ENCODE measurements around the gene GUK1.

GUK1 gene

DNA sequence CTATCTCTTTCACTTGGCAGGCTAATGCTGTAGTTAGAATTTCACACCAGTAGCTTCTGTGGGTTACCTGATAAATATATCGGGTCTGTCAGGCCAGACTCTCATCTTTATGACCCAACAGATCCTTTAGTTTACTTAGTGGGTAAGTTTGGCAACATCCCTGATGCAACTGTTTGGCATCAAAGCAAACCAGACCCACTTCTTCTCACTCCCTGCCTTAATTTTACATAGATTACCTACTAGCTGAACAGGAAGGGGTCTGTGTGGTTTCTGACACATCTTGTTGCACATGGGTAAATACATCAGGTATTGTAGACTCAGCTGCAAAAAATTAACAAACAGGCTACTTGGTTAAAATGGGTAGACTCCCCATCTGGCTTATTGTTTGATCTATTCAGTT is 3.2 kb upstream of the GUK1 start:
- DNase-seq, result peak; percentile 57

DNA sequence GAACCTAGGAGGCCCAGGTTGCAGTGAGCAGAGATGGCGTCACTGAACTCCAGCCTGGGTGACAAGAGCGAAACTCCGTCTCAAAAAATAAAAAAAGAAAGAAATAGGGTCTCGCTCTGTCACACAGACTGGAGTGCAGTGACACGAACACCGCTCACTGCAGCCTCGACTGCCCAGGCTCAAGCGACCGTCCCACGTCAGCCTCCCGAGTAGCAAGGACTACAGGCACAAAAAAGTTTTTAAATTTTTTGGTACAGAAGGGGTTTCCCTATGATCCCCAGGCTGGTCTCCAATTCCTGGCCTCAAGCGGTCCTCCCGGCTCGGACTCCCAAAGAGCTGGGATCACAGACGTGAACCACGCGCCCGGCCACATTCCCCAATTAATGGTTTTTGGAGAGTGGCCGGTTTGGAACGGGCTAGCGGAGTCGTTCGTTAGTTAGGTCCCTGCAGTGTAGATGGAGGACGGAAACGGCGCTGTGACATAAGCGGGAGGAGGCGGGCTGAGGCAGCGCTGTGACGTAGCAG is 611 bp upstream of the GUK1 start:
- no peak for DNase-seq

DNA sequence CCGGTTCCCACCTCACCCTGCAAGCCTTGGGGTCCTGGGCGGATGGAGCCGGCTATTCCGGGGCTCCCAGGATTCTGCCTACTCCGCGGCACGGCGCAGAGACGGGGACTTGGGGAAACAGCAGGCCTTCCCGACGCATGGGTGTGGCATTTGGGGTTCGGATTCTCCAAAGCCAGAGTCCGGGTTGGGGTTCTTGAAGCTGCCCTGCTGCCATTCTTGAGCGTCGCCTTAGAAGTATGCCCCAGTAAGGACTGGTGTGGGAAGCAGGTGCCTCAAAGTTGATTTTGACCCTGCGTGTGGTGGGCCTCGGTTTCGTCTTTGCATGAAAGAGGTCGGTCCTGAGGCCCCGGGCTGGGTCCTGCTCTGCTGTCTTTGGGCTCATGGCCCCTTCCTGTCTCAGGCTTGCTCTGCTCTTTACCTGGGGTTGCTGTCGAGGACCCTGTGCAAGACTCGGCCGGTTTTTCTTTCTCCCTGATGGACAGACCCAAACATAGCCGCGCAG is 696 bp downstream of the GUK1 start:
- no peak for DNase-seq

GRCh38 chr1:228141226-228142044 is 1.4 kb downstream of the GUK1 start:
- DNase-seq, result peak; percentile 61

DNA sequence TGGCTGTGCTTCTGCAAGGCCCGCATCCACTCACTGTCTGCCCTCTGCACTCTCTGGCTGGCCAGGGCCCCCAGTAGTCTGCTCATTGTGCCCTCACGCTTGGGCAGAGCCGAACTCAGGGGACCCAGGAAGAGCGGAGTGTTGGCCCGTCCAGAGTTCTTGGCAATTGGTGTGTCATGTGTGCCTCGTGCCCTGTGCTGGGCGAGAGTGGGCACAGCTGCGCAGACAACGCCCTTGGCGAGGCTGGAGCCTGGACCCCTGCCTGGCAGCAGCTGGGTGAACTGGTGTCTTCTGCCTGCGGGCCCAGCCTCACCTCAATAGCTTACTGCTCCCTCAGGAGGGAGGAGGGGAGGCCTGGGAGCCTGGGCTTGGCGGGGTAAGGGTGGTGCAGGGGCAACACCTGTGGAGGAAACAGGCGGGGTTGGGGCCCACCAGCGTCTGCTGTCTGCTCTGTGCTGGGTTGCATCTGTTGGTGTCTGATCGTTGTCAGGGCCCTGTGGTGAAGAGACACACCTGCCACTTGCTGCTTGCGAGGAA is 2.1 kb downstream of the GUK1 start:
- DNase-seq, result no peak

GRCh38 chr1:228142701-228143136 is 2.6 kb downstream of the GUK1 start:
- no peak for DNase-seq

DNA sequence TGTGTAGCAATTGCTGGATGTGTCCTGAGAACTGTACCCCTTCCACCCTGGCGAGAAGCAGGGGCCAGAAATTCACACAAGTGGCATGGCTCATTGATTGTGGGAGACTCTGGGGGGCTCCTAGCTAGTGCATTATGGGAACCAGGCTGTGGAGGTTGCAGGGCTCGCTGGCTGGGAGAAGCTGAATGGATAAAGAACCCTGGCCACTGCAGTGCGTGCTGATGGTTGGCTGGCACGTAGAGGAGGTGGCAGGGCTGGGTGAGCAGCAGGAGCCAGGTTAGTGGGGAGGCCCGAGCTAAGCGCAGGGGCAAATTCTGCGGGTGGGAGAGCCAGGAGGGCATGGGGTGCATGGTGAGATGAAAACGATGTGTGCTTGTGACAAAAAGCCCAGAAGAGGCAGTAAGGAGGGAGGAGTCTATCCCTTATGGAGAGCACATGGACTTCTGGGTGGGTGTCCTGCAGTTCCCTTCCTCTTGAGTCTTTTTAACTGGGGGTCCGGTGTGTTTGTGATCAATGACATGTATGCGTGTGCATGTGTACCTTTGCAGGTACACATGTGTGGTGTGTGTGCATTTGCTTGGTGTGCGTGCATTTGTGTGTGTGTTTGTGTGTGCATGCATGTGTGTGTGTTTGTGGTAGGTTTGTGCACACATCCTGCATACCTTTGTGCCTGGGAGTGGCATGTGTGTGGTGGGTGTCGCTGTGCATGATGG is 3.6 kb downstream of the GUK1 start:
- DNase-seq, result no peak

DNA sequence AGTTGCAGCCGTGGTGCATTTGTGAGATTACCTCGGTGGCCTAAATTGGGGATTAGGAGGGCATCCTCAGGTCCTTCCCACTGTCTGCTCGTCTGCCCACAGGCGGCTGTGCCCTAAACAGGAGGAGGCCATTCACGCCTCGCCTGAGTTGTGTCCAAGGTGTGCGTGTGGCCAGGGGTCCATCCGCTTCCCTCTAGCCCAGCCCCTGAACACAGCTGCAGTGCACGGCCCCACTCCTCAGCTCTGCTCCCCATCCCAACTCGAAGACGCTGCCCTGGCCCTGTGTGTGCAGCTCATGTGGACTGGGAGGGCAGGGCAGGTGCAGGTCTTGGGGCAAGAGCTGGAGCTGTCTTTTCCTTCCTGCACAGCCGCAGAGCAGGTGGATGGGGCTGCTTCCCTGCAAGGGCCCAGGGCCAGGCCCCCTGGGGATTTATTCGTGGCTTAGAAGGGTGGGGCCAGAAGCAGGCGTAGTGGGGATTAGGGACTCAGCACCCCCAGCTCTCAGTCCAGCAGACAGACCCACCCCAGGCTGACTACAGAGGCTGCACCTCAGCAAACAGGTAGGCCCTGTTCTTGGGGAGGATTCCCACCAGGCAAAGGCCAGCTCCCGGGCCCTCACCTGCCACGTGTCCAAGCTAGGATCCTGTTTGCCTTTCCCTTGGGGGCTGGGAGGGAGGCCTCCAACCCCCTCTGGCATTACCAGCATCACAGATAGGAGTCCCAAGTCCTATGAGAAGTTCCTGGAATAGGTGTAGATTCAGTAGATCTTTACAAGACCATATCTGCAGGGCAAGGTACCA is 4.3 kb downstream of the GUK1 start:
- DNase-seq, result no peak

DNA sequence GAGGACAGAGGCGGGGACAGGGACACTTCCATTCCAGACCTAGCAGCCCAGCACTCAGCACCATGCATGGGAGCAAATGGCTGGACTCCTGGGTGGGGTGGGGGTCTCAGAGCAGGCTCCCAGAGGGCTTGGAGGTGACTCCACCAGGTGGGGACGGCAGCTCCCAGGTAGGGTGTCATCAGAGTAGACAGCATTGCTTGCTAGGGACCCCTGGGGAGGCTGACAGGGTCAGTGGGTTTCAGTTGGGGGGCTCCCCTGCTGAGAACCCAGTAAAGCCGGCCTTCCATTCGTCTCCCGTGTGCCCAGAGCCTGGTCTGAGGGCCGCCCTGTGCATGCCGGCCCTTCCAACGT is 4.9 kb downstream of the GUK1 start:
- no peak for DNase-seq

DNA sequence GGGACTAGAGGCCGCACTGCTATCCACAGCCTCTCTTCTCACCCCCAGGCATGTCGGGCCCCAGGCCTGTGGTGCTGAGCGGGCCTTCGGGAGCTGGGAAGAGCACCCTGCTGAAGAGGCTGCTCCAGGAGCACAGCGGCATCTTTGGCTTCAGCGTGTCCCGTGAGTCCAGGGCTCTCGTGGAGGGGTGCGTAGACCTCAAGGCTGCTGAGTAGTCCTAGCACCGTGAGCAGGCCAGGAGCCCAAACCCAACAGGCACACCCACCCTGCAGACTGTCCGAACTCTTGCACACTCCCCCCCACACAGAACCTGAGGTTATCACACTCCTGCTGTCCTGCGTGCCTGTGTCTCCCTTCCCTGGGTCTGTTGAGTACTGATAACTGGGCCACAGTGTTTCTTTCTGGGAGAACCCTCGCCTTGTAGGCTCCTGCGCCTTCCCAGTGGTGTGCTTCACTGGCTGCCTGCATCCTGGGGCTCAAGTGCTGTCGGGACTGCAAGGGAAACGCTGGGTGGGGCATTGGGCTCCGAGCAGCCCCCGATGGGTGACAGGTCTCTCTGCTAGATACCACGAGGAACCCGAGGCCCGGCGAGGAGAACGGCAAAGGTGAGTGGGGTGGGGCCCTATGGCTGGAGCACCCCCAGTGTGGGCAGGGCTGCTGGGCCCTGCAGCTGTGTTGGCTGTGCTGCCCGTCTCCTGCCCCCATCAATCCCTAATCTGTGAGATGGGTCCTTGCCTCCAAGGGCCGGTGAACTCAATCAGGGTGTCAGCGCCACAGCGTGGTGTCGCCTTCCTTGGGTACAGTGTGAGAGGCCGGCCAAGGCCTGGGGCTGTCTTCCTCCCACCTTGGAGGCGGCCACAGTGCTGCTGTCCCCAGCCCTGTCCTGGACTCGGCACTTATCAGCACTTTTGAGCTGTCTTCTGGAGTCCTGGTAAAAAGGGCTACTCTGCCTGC is 5.7 kb downstream of the GUK1 start:
- peak; percentile 90 for DNase-seq

DNA sequence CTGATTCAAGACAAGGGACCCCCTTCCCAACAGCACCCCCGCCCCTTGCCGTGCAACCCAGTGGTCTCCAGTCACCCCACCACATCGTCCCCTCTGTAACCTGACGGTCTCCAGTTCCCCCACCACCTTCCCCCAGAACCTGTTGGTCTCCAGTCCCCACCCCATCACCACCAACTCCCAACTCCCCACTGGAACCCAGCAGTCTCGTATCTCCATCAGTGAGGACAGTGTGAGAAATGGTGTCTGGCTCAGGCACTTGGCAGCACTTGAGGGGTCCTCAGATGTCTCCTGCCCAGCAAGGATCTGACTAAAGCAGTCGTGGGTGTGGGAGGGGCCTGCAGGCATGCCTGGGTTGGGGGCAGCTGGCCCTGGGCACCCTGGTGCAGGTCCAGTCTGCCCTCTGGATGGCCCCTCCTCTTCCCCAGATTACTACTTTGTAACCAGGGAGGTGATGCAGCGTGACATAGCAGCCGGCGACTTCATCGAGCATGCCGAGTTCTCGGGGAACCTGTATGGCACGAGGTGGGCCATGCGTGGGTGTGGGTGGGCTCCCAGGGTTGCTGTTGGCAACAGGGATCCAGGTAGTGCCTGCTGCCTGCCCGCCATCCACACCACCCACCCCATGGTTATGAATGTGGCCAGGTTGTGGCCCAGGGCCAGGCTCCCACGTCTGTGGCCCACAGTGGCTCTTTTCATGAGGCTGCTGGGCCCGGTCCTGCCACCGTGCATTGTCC is 6.5 kb downstream of the GUK1 start:
- DNase-seq, result no peak

DNA sequence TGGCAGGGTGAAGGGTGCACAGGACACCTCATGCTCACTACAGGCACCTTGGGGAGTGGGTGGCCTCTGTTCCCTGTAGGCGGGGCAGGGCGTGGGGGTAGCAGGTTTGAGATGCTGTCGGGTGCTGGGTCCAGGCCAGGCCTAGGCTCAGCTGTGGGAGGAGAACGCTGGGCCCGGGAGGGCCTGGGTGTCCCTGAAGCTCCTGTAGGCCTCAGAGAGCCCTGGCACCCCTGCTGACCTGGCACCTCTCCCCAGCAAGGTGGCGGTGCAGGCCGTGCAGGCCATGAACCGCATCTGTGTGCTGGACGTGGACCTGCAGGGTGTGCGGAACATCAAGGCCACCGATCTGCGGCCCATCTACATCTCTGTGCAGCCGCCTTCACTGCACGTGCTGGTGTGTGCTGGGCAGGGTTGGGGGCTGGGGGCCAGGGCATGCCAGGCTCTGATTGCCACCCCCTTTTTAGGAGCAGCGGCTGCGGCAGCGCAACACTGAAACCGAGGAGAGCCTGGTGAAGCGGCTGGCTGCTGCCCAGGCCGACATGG is 7.1 kb downstream of the GUK1 start:
- no peak for DNase-seq

- DNase-seq, result no peak
These were observed 7.7 kb downstream of the GUK1 start for GRCh38 chr1:228147768-228148167.

DNA sequence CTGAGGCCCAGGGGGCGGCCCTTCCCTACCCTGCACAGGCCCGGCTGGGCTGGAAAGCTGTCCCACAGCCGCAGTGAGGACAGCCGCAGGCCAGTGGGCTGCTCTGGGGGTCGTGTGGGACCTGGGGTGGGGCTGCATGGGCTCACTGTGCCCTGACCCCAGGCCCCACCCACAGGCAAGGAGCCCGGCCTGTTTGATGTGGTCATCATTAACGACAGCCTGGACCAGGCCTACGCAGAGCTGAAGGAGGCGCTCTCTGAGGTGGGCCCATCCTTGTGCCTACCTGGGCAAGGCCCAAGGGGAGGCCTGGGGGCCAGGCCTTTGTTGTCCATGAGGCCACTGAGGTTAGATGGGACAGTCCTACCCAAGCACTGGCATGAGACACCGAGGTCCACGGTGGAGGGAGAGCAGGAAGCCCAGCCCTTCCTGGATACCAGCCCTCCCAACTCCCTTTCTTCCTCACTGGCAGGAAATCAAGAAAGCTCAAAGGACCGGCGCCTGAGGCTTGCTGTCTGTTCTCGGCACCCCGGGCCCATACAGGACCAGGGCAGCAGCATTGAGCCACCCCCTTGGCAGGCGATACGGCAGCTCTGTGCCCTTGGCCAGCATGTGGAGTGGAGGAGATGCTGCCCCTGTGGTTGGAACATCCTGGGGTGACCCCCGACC is 8.2 kb downstream of the GUK1 start:
- no peak for DNase-seq

DNA sequence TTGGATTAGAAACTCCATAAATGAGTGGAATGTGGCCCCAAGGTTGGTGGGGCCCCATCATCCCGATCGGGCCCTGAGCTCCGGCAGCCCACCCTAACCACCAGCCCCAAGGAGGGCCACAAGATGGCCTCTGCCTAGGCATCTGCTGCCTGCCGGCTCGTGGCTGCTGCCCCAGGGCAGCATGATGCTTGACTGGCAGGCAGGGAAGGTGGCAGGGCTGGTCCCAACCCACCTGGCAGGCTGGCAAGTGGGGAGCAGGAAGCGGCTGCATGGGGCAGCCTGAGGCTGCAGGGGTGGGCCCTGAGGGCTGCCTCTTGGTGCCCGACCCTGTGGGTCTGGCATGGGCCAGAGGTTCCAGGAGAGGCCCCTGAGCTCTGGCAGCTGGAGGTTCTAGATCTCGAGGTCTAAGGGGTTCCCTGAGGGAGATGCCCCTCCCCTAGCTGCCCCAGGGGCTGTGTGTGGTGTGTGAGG is 8.9 kb downstream of the GUK1 start:
- DNase-seq, result no peak

DNA sequence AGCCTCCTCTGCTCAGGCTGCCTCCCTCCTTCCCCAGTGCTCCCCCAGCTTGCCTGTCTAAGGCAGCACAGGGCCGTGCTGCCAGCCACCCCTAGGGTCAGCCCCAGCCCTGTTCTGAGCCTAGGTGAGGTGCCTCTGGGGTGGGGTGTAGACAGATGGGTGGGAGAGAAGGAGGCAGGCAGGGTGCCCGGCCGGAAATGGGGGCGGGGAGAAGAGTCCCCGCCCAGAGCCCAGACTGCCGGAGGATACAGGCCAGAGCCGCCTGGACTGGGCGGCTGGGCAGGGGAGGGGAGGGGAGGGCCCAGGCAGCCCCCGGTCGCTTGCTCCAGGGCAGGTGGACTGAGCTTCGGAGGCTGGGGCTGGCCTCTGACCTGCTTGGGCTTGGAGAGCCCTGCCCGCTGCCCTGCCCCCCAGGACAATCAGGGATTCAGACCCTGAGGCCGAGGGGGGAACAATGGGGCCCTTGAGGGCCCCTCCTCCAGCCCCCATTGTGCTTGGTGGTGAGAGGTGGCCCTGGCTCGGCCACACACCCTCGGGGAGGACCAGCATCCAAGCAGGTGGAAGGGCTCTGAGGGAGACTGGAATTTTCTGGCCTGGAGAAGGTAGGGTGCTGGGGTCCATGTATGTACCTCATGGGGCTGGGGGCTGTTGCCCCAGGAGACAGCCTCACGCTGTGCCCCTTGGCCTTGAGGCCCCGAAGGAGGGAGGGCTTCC is 9.5 kb downstream of the GUK1 start, which contains the start of gene GJC2:
GJC2 (plus strand) TSS at position 525 of the 714 bp plus-strand sequence. CDS start 7,829 bp downstream, outside the sequence.
- no peak for DNase-seq

- no peak for DNase-seq
These were observed 10.0 kb downstream of the GUK1 start for GRCh38 chr1:228150120-228150460.

DNA sequence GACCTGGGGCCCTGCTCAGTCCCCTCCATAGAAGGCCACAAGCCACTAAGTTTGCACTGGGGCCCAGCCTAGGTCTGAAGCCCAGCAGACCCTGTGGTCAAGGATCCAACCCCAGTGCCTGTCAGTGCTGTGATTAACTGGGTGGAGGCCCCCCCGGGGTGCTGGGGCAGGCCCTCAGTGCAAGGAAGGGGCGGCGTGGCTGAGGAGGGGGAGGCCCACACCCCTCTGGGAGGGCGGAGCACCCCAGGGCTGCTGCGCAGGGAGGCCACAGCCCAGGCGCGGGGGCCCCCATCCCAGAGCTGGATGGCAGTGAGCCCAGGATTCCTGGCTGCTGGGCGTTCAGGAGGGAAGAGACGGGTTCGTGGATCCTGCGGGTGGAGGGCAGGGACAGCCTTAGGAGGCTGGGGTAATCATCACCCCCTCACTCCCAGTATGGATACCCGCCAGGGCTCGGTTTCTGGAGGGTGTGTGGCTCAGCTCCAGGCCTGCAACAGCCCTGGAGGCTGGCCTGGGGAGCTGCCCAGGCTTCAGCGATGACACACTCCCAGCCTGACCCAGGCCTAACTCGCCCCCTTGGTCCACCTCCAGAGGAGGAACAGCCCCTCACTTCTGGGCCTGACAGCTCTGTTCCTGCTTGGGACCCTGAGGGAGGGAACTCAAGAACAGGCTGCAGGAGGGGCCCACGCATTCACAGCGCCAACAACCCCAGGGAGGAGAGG is 10.5 kb downstream of the GUK1 start:
- DNase-seq, result no peak
